Neuronal stem cell (in vitro differentiated cells): Measurements from ENCODE around the gene GAS6.

ENCODE experiments used
- DNase-seq: peaks from one replicate; pipeline ENCODE4 v3.0.0-alpha.2; 2013; ENCODE audit warnings: low spot score
- H2AFZ ChIP-seq: one replicate; pipeline ENCODE4 v1.6.1; 2013; ENCODE audit warnings: mild to moderate bottlenecking, low read length, inconsistent platforms
- H2AK5ac ChIP-seq: 2 replicates; pipeline ENCODE4 v1.6.1; 2013; ENCODE audit warnings: low read depth, mild to moderate bottlenecking, inconsistent platforms, low read length, moderate library complexity, mixed read lengths
- H2BK120ac ChIP-seq: 2 replicates; pipeline ENCODE4 v1.6.1; 2013; ENCODE audit warnings: low read depth, mild to moderate bottlenecking, inconsistent platforms, low read length, moderate library complexity, mixed read lengths
- H2BK12ac ChIP-seq: one replicate; pipeline ENCODE4 v1.6.1; 2013; ENCODE audit warnings: low read length, inconsistent platforms
- H2BK15ac ChIP-seq: 2 replicates; pipeline ENCODE4 v1.6.1; 2013; ENCODE audit warnings: mild to moderate bottlenecking, low read length, inconsistent platforms, mixed read lengths
- H2BK5ac ChIP-seq: one replicate; pipeline ENCODE4 v1.6.1; 2013; ENCODE audit warnings: inconsistent platforms, mild to moderate bottlenecking, low read length, moderate library complexity
- H3K14ac ChIP-seq: one replicate; pipeline ENCODE4 v1.6.1; 2013; ENCODE audit warnings: low read length, inconsistent platforms
- H3K18ac ChIP-seq: 2 replicates; pipeline ENCODE4 v1.6.1; 2013; ENCODE audit warnings: low read length, inconsistent platforms
- H3K23ac ChIP-seq: 2 replicates; pipeline ENCODE4 v1.6.1; 2013; ENCODE audit warnings: low read depth, mild to moderate bottlenecking, mixed read lengths, low read length, inconsistent platforms; ENCODE audit not compliant: poor library complexity
- H3K27ac ChIP-seq: replicated peaks from 3 replicates; pipeline ENCODE4 v1.5.1; 2013; ENCODE audit warnings: low read length, inconsistent platforms
- H3K27me3 ChIP-seq, 3 experiments: 2 replicates each; pipeline ENCODE4 v1.6.1; 2013; ENCODE audit warnings: low read length in 3 of 3, mild to moderate bottlenecking in 2 of 3, inconsistent platforms in 1 of 3, low read depth in 1 of 3, mixed read lengths in 1 of 3, moderate library complexity in 1 of 3; ENCODE audit not compliant: control insufficient read depth in 3 of 3, insufficient read depth in 3 of 3
- H3K36me3 ChIP-seq, 2 donors: replicated peaks in 1 of 2; 2 replicates each; pipeline ENCODE4 v1.6.1; 2013; ENCODE audit warnings: low read length in 2 of 2; ENCODE audit not compliant: control insufficient read depth in 2 of 2, insufficient read depth in 2 of 2
- H3K4ac ChIP-seq: 2 replicates; pipeline ENCODE4 v1.6.1; 2013; ENCODE audit warnings: inconsistent platforms, mild to moderate bottlenecking, low read length, moderate library complexity
- H3K4me1 ChIP-seq, 2 donors: 1 replicate in 1 of 2; 2 replicates in 1 of 2; pipeline ENCODE4 v1.6.1; 2013; ENCODE audit warnings: low read length in 2 of 2, low read depth in 1 of 2; ENCODE audit not compliant: control insufficient read depth in 2 of 2, insufficient read depth in 1 of 2
- H3K4me2 ChIP-seq: one replicate; pipeline ENCODE4 v1.6.1; 2013; ENCODE audit warnings: mild to moderate bottlenecking, low read length, inconsistent platforms; ENCODE audit not compliant: insufficient read depth, poor library complexity, severe bottlenecking
- H3K4me3 ChIP-seq, 2 donors: 2 replicates each; pipeline ENCODE4 v1.5.1; 2013; ENCODE audit warnings: low read length in 2 of 2, mild to moderate bottlenecking in 2 of 2, inconsistent platforms in 1 of 2, moderate library complexity in 1 of 2
- H3K79me1 ChIP-seq: one replicate; pipeline ENCODE4 v1.6.1; 2013; ENCODE audit warnings: low read depth, mild to moderate bottlenecking, inconsistent platforms, low read length, moderate library complexity
- H3K9ac ChIP-seq: one replicate; pipeline ENCODE4 v1.6.1; 2013; ENCODE audit warnings: mild to moderate bottlenecking, low read depth, low read length, inconsistent platforms; ENCODE audit not compliant: poor library complexity
- H3K9me3 ChIP-seq, 2 donors: replicated peaks in 1 of 2; 2 replicates each; pipeline versions ENCODE3 to v1.6.1; 2013; ENCODE audit warnings: low read length in 2 of 2, mild to moderate bottlenecking in 2 of 2, inconsistent platforms in 1 of 2, low read depth in 1 of 2, mixed read lengths in 1 of 2, moderate library complexity in 1 of 2; ENCODE audit not compliant: control insufficient read depth in 2 of 2, insufficient read depth in 1 of 2
- H4K8ac ChIP-seq: one replicate; pipeline ENCODE4 v1.6.1; 2013; ENCODE audit warnings: low read depth, mild to moderate bottlenecking, inconsistent platforms, low read length, moderate library complexity
- H4K91ac ChIP-seq: one replicate; pipeline ENCODE4 v1.6.1; 2013; ENCODE audit warnings: low read length, low read depth, mild to moderate bottlenecking, inconsistent platforms; ENCODE audit not compliant: poor library complexity
- WGBS, 2 donors: extraction: QIAGEN DNeasy Blood & Tissue Kit; methylation state at CpG; one replicate each; pipeline ENCODE4 v1.1.7; 2013; ENCODE audit warnings: missing lambda C conversion rate in 2 of 2, mixed read lengths in 1 of 2; ENCODE audit not compliant: insufficient read length in 2 of 2, insufficient replicate concordance in 1 of 2; ENCODE audit errors: extremely low coverage in 2 of 2; 5-methylcytosine and 5-hydroxymethylcytosine counted together

The GAS6 gene

DNA sequence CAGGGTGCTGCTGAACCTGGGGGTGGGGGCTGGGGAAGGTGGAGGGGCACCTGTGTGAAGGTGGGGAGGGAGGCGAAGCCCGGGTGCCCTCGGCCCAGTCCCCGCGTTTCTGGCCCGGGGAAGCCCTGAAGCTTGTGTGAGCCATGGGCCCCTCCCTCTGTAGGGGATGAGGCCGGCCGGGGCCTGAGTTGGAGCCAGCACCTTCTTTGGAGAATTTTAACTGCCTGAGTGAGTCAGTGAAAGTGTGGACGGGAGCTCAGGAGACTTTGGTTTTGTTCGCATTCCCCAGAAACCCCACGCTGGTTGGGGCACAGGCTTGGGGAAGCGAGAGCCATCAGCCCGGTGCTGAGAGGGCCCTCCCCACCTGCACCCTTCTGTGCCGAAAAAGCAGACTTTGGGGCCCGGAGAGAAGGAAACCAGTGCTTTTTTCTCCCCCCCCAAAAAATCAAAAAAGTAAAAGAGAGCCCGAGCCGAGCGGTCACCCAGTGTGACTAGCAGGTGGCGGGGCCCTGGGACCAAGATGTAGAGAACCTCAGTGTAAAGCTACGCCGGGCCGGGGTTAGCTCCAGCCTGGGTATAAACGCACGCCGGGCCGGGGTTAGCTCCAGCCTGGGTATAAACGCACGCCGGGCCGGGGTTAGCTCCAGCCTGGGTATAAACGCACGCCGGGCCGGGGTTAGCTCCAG, 59.7 kb downstream of the GAS6 start:
- Histone ChIP-seq H2AK5ac (no peak overlapping the region), H2BK120ac (no peak overlapping the region), H3K4me1 (peaks cover 11 to 12% of the 10 kb centered on the region in 2 donors), H3K9ac (no peak overlapping the region), H3K79me1 (no peaks in the 10 kb centered on the region), H2BK12ac (no peak overlapping the region), H2AFZ (no peak overlapping the region), H3K18ac (no peak overlapping the region), H3K4ac (no peak overlapping the region), H3K14ac (no peak overlapping the region), H3K4me3 (no peak overlapping the region), H3K27me3 (no peaks in the 10 kb centered on the region), H4K91ac (no peak overlapping the region), H3K27ac (no peak overlapping the region), H4K8ac (no peak overlapping the region), H3K9me3 (peaks cover 7 to 15% of the 10 kb centered on the region in 2 donors), H3K23ac (no peak overlapping the region), H3K4me2 (no peak overlapping the region), H2BK15ac (peak overlapping the region; percentile 64), H2BK5ac (no peak overlapping the region), H3K36me3 (no peaks in the 10 kb centered on the region)
- no peak for DNase-seq
- WGBS, 2 donors: no CpG with 5 or more reads among the region's 34 CpGs

DNA sequence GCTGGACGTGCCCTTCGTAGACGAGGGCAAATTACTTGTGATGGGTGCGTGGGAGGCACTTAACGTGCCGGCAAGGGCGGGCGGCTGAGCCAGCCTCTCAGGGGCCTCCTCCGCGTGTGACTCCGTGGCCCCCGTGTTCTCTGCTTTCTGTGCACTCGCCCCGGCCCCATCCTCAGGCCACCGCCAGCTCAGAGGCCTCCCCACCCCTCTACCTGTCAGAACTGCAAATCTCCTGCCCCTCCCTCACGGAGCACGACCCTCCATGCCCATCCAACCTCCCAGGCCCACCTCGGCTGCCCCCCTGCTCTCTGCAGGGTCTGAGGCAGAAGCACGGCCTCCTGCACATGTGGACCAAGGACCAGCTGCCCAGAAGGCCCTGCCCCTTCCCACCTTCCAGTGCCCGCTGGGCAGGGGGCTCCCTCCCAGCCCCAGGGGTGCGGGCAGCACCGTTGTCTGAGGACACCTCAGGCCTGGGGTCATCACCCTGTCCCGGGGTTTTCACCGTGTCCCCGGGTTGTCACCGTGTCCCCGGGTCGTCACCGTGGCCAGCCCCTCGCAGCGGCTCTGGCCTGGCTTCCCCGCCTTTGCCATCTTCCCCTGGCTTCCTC, 60.4 kb downstream of the GAS6 start:
- no peaks in the 10 kb centered on the region for H3K36me3 ChIP-seq
- H3K79me1 ChIP-seq: no peaks in the 10 kb centered on the region
- peaks cover 11 to 12% of the 10 kb centered on the region in 2 donors for H3K4me1 ChIP-seq
- no peak overlapping the region for H3K4me2 ChIP-seq
- no peak overlapping the region for H3K4ac ChIP-seq
- peak overlapping the region; percentile 64 for H2BK15ac ChIP-seq
- H4K91ac ChIP-seq: no peak overlapping the region
- H2BK12ac ChIP-seq: no peak overlapping the region
- peak overlapping the region; percentile 97 for H2AK5ac ChIP-seq
- no CpG with 5 or more reads among the region's 32 CpGs for WGBS, 2 donors
- no peak for DNase-seq
- no peaks in the 10 kb centered on the region for H3K27me3 ChIP-seq
- peak overlapping the region; percentile 48 for H3K18ac ChIP-seq
- H3K27ac ChIP-seq: no peak overlapping the region
- H2BK120ac ChIP-seq: peak overlapping the region; percentile 83
- peaks cover 7 to 13% of the 10 kb centered on the region in 2 donors for H3K9me3 ChIP-seq
- H3K14ac ChIP-seq: no peak overlapping the region
- no peak overlapping the region for H4K8ac ChIP-seq
- peak overlapping the region; percentile 65 for H3K23ac ChIP-seq
- H2AFZ ChIP-seq: no peak overlapping the region
- no peak overlapping the region for H3K4me3 ChIP-seq
- no peak overlapping the region for H3K9ac ChIP-seq
- no peak overlapping the region for H2BK5ac ChIP-seq

DNA sequence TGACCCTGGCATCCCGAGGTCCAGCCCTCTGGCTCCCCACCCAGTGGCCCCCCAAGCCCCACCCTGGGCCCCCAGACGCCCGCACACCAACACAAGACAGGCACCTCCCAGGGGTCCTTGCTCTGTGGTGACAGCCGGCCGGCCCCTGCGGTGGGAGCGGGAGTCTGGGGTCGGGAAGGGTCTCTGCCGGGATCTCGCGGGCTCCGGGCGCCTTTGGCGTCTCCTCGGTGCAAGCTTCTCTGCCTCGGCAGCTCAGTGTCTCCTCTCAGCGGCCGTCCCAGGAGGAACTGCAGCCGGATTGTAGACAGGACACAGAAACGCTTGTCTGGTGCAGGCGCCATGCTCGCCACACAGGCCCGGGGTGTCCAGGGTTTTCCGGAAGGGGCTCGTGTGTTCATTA, 61.1 kb downstream of the GAS6 start:
- Histone ChIP-seq H3K4me3 (no peak overlapping the region), H3K4me2 (peak overlapping the region; percentile 40), H3K27ac (no peak overlapping the region), H3K23ac (no peak overlapping the region), H3K27me3 (no peaks in the 10 kb centered on the region), H2BK5ac (peak overlapping the region; percentile 7), H2AFZ (peak overlapping the region; percentile 92), H2AK5ac (peak overlapping the region; percentile 97), H3K4me1 (peaks cover 11 to 12% of the 10 kb centered on the region in 2 donors), H2BK120ac (no peak overlapping the region), H2BK15ac (peak overlapping the region; percentile 64), H4K91ac (no peak overlapping the region), H3K9me3 (peaks cover 2 to 5% of the 10 kb centered on the region in 2 donors), H3K4ac (no peak overlapping the region), H3K14ac (peak overlapping the region; percentile 56), H2BK12ac (no peak overlapping the region), H3K9ac (no peak overlapping the region), H3K36me3 (no peaks in the 10 kb centered on the region), H3K18ac (no peak overlapping the region), H3K79me1 (no peaks in the 10 kb centered on the region), H4K8ac (no peak overlapping the region)
- no peak for DNase-seq
- no CpG with 5 or more reads among the region's 25 CpGs for WGBS, 2 donors

DNA sequence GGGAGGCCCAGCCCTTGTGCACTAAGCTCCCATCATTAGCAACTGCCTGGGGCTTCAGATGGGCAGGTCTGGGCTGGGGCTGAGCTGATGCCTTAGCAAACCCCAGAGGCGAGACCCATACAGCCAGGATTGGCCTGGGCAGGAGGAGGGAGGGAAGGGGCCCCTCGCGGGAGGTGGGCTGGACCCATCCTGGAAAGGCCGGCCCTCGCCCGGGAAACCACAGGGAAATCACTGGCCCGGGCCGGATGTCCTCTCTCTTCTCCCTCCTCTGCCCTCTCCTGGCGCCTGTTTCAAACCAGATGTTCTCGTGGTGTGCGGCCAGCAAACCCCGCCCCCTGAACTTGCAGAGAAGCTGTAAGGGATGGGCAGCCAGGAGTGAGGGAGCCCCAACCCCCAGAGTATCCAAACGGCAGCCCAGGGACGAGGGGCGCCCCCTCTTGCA, 61.8 kb downstream of the GAS6 start:
- H2BK15ac ChIP-seq: peak overlapping the region; percentile 21
- no peaks in the 10 kb centered on the region for H3K27me3 ChIP-seq
- DNase-seq: peak; percentile 30
- peak overlapping the region; percentile 18 for H3K4me2 ChIP-seq
- H3K36me3 ChIP-seq: no peaks in the 10 kb centered on the region
- no peak overlapping the region for H3K4me3 ChIP-seq
- H3K9me3 ChIP-seq: peaks cover 0 to 4% of the 10 kb centered on the region in 2 donors
- peak overlapping the region; percentile 90 for H3K18ac ChIP-seq
- peak overlapping the region; percentile 4 for H3K9ac ChIP-seq
- no peaks in the 10 kb centered on the region for H3K79me1 ChIP-seq
- peak overlapping the region; percentile 10 for H2BK12ac ChIP-seq
- WGBS, 2 donors: no CpG with 5 or more reads among the region's 15 CpGs
- no peak overlapping the region for H4K8ac ChIP-seq
- no peak overlapping the region for H3K23ac ChIP-seq
- no peak overlapping the region for H3K4ac ChIP-seq
- no peak overlapping the region for H2AK5ac ChIP-seq
- no peak overlapping the region for H4K91ac ChIP-seq
- H3K4me1 ChIP-seq: peaks cover 11 to 12% of the 10 kb centered on the region in 2 donors
- peak overlapping the region; percentile 47 for H3K14ac ChIP-seq
- H3K27ac ChIP-seq: no peak overlapping the region
- no peak overlapping the region for H2BK120ac ChIP-seq
- peak overlapping the region; percentile 92 for H2AFZ ChIP-seq
- peak overlapping the region; percentile 7 for H2BK5ac ChIP-seq
